ENCODE results near the gene CFAP410. TPM values are rescaled to one million over a fixed set of nuclear protein-coding genes. Genes with fewer than 3 reads are reported as not detected.
A peak's percentile ranks its signal among the peaks of the same experiment; 100 is the strongest.
"Not testable (repeated sequence)": the region's sequence is repeated elsewhere in the genome, so short reads cannot be mapped to it uniquely, and the experiment has no call there.

Gene CFAP410
- total RNA-seq, 1 experiment from 2014 or later: 17.2 TPM

GRCh38 chr21:44314561-44314960 lies 24.6 kb downstream of the CFAP410 start:
- H3K4me3 ChIP-seq (ENCODE audit: insufficient read depth, low read depth, low read length): no peak overlapping the region
- H3K27me3 ChIP-seq (ENCODE audit: control insufficient read depth, insufficient read depth, low read length): no peaks in the 10 kb centered on the region

GRCh38 chr21:44314128-44314527 lies 25.1 kb downstream of the CFAP410 start:
- Histone ChIP-seq H3K27me3 (ENCODE audit: control insufficient read depth, insufficient read depth, low read length) (no peaks in the 10 kb centered on the region), H3K36me3 (replicated peaks; ENCODE audit: control insufficient read depth, insufficient read depth, low read length) (peaks cover 13% of the 10 kb centered on the region), H3K4me3 (ENCODE audit: insufficient read depth, low read depth, low read length) (no peak overlapping the region)
- no peak for DNase-seq

More at GRCh38 chr21:44314561-44314960, 24.6 kb downstream of the CFAP410 start:
- H3K36me3 ChIP-seq (replicated peaks; ENCODE audit: control insufficient read depth, insufficient read depth, low read length): peaks cover 11% of the 10 kb centered on the region
- DNase-seq: no peak

GRCh38 chr21:44313451-44313850 lies 25.7 kb downstream of the CFAP410 start:
- no peak for DNase-seq
- peaks cover 13% of the 10 kb centered on the region for H3K36me3 ChIP-seq (replicated peaks; ENCODE audit: control insufficient read depth, insufficient read depth, low read length)

GRCh38 chr21:44312716-44313115 lies 26.5 kb downstream of the CFAP410 start:
- no peaks in the 10 kb centered on the region for H3K27me3 ChIP-seq (ENCODE audit: control insufficient read depth, insufficient read depth, low read length)
- no peak for DNase-seq
- peaks cover 10% of the 10 kb centered on the region for H3K36me3 ChIP-seq (replicated peaks; ENCODE audit: control insufficient read depth, insufficient read depth, low read length)
- H3K4me3 ChIP-seq (ENCODE audit: insufficient read depth, low read depth, low read length): no peak overlapping the region

More at GRCh38 chr21:44313451-44313850, 25.7 kb downstream of the CFAP410 start:
- Histone ChIP-seq H3K27me3 (ENCODE audit: control insufficient read depth, insufficient read depth, low read length) (no peaks in the 10 kb centered on the region), H3K4me3 (ENCODE audit: insufficient read depth, low read depth, low read length) (no peak overlapping the region)

GRCh38 chr21:44312089-44312488 lies 27.1 kb downstream of the CFAP410 start:
- Histone ChIP-seq H3K36me3 (replicated peaks; ENCODE audit: control insufficient read depth, insufficient read depth, low read length) (peaks cover 10% of the 10 kb centered on the region), H3K27me3 (ENCODE audit: control insufficient read depth, insufficient read depth, low read length) (no peaks in the 10 kb centered on the region)

GRCh38 chr21:44310628-44311507 lies 28.3 kb downstream of the CFAP410 start:
- Histone ChIP-seq H3K27me3 (ENCODE audit: control insufficient read depth, insufficient read depth, low read length) (no peaks in the 10 kb centered on the region), H3K4me3 (ENCODE audit: insufficient read depth, low read depth, low read length) (no peak overlapping the region), H3K36me3 (replicated peaks; ENCODE audit: control insufficient read depth, insufficient read depth, low read length) (peaks cover 9% of the 10 kb centered on the region)
- no peak for DNase-seq

More at GRCh38 chr21:44312089-44312488, 27.1 kb downstream of the CFAP410 start:
- DNase-seq: no peak
- H3K4me3 ChIP-seq (ENCODE audit: insufficient read depth, low read depth, low read length): no peak overlapping the region

GRCh38 chr21:44306936-44307704 lies 32.1 kb downstream of the CFAP410 start:
- peak; percentile 61 for DNase-seq
- H3K27me3 ChIP-seq (ENCODE audit: control insufficient read depth, insufficient read depth, low read length): no peaks in the 10 kb centered on the region
- H3K36me3 ChIP-seq (replicated peaks; ENCODE audit: control insufficient read depth, insufficient read depth, low read length): peaks cover 9% of the 10 kb centered on the region
- no peak overlapping the region for H3K4me3 ChIP-seq (ENCODE audit: insufficient read depth, low read depth, low read length)

GRCh38 chr21:44305691-44306090 lies 33.5 kb downstream of the CFAP410 start:
- H3K27me3 ChIP-seq (ENCODE audit: control insufficient read depth, insufficient read depth, low read length): no peaks in the 10 kb centered on the region
- no peak for DNase-seq
- H3K36me3 ChIP-seq (replicated peaks; ENCODE audit: control insufficient read depth, insufficient read depth, low read length): peaks cover 2% of the 10 kb centered on the region
- no peak overlapping the region for H3K4me3 ChIP-seq (ENCODE audit: insufficient read depth, low read depth, low read length)

GRCh38 chr21:44304877-44305293 lies 34.3 kb downstream of the CFAP410 start:
- Histone ChIP-seq H3K27me3 (ENCODE audit: control insufficient read depth, insufficient read depth, low read length) (no peaks in the 10 kb centered on the region), H3K4me3 (ENCODE audit: insufficient read depth, low read depth, low read length) (no peak overlapping the region), H3K36me3 (replicated peaks; ENCODE audit: control insufficient read depth, insufficient read depth, low read length) (peaks cover 2% of the 10 kb centered on the region)
- peak; percentile 89 for DNase-seq

GRCh38 chr21:44304011-44304616 lies 35.1 kb downstream of the CFAP410 start:
- H3K27me3 ChIP-seq (ENCODE audit: control insufficient read depth, insufficient read depth, low read length): no peaks in the 10 kb centered on the region
- H3K4me3 ChIP-seq (ENCODE audit: insufficient read depth, low read depth, low read length): no peak overlapping the region
- DNase-seq: no peak

GRCh38 chr21:44303490-44303981 lies 35.7 kb downstream of the CFAP410 start:
- Histone ChIP-seq H3K36me3 (replicated peaks; ENCODE audit: control insufficient read depth, insufficient read depth, low read length) (no peaks in the 10 kb centered on the region), H3K27me3 (ENCODE audit: control insufficient read depth, insufficient read depth, low read length) (no peaks in the 10 kb centered on the region), H3K4me3 (ENCODE audit: insufficient read depth, low read depth, low read length) (no peak overlapping the region)
- no peak for DNase-seq

More at GRCh38 chr21:44304011-44304616, 35.1 kb downstream of the CFAP410 start:
- H3K36me3 ChIP-seq (replicated peaks; ENCODE audit: control insufficient read depth, insufficient read depth, low read length): no peaks in the 10 kb centered on the region

- not testable (repeated sequence) for DNase-seq; H3K4me3 ChIP-seq (ENCODE audit: insufficient read depth, low read depth, low read length); H3K27me3 ChIP-seq (ENCODE audit: control insufficient read depth, insufficient read depth, low read length); H3K36me3 ChIP-seq (replicated peaks; ENCODE audit: control insufficient read depth, insufficient read depth, low read length)
These were observed 36.4 kb downstream of the CFAP410 start for GRCh38 chr21:44302573-44303401.

- DNase-seq: no peak
- Histone ChIP-seq H3K27me3 (ENCODE audit: control insufficient read depth, insufficient read depth, low read length) (no peaks in the 10 kb centered on the region), H3K4me3 (ENCODE audit: insufficient read depth, low read depth, low read length) (no peak overlapping the region), H3K36me3 (replicated peaks; ENCODE audit: control insufficient read depth, insufficient read depth, low read length) (no peaks in the 10 kb centered on the region)
These were observed 37.2 kb downstream of the CFAP410 start for GRCh38 chr21:44301961-44302406.
